Body of pancreas (tissue), 4 donors: ENCODE data around the gene CADM1. TPM values are rescaled to one million over a fixed set of nuclear protein-coding genes. Genes with fewer than 3 reads are reported as not detected.

Experiments used
- ATAC-seq: fragments of 150-250 bp; one replicate; pipeline ENCODE4 v1.9.1; 2016
- DNase-seq, 4 donors: peaks; one replicate each; pipeline ENCODE4 v3.0.0-alpha.2; 2019
- H3K27ac ChIP-seq, 4 donors: fragments of 200-600 bp; sonication (generic); 1 replicate in 3 of 4; 2 replicates in 1 of 4; pipeline versions ENCODE4 v1.5.1 to v1.6.1; 2016 to 2019; ENCODE audit warnings: mild to moderate bottlenecking in 1 of 4, mixed read lengths in 1 of 4, moderate library complexity in 1 of 4
- H3K27me3 ChIP-seq, 2 donors: fragments of 200-600 bp; sonication (generic); one replicate each; pipeline ENCODE4 v1.6.0; 2016; ENCODE audit warnings: mild to moderate bottlenecking in 1 of 2
- H3K36me3 ChIP-seq, 2 donors: fragments of 200-600 bp; sonication (generic); replicated peaks in 1 of 2; 2 replicates each; pipeline ENCODE4 v1.5.1; 2016; ENCODE audit warnings: low read depth in 2 of 2; ENCODE audit not compliant: insufficient read depth in 1 of 2
- H3K4me1 ChIP-seq: fragments of 200-600 bp; sonication (generic); one replicate; pipeline ENCODE4 v1.6.0; 2016
- H3K4me3 ChIP-seq, 2 donors: fragments of 200-600 bp; sonication (generic); 1 replicate in 1 of 2; 2 replicates in 1 of 2; pipeline ENCODE4 v1.5.1; 2016 to 2019
- H3K9me3 ChIP-seq, 3 donors: fragments of 200-600 bp; sonication (generic); 1 replicate in 2 of 3; 2 replicates in 1 of 3; pipeline ENCODE4 v1.5.1; 2016
- POLR2A ChIP-seq, 3 donors: fragments of 450-650 bp; IDR thresholded peaks; one replicate each; pipeline ENCODE4 v1.6.1; 2016; ENCODE audit warnings: antibody characterized with exemption in 3 of 3, mild to moderate bottlenecking in 2 of 3
- WGBS, 2 donors: methylation state at CpG; one replicate each; pipeline ENCODE4 v1.1.5; 2017; 5-methylcytosine and 5-hydroxymethylcytosine counted together
- intact Hi-C: fragments of 100-400 bp; cut with DNase I; formaldehyde crosslinking; loops from one replicate; pipeline ENCODE4 v1.15.1; 2023
- total RNA-seq, 2 donors: library from RNA; depleted of rRNA; stranded (reverse); fragments of >200 nt; gene quantifications; one replicate each; pipeline ENCODE4 v1.1.0, GENCODE V29; 2016
- TF ChIP-seq, protein P1 (sequence below), 7 experiments: fragments of 450-650 bp in 4 of 7; fragments of 200-600 bp in 3 of 7; sonication (generic) in 3 of 7; IDR thresholded peaks; one replicate each; pipeline ENCODE4 v1.5.1; 2016 to 2019; ENCODE audit warnings: antibody characterized with exemption in 7 of 7

CADM1 gene
- total RNA-seq, 2 donors from 2014 or later, result 12.5 to 13.7 TPM

DNA sequence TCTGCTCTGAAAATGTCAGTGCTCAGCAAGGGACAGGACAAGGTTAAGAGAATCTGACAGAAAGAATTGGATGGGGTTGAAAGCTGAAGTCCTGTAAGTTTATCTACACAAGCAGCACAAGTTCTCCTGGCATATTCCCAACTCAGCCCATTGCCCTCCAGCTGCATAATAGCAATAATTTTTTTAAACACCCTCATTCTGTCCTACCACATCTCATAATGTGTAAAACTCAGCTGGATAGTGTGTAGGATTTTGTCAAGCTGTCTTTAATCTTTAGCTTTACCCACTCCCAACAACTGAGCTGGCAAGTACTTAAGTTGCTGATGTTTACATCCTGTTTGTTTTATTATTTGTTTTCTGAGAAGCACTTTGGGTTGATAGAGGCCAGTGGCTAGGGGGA lies 158.9 kb downstream of the CADM1 start:
- Histone ChIP-seq H3K36me3 (no peaks in the 10 kb centered on the region), H3K9me3 (no peaks in the 10 kb centered on the region), H3K27ac (no peak overlapping the region), H3K4me3 (no peak overlapping the region), H3K4me1 (no peaks in the 10 kb centered on the region), H3K27me3 (no peaks in the 10 kb centered on the region)
- intact Hi-C loops, result no loop called here
- ATAC-seq (no peak), DNase-seq (no peak)
- TF ChIP-seq, protein P1, sequence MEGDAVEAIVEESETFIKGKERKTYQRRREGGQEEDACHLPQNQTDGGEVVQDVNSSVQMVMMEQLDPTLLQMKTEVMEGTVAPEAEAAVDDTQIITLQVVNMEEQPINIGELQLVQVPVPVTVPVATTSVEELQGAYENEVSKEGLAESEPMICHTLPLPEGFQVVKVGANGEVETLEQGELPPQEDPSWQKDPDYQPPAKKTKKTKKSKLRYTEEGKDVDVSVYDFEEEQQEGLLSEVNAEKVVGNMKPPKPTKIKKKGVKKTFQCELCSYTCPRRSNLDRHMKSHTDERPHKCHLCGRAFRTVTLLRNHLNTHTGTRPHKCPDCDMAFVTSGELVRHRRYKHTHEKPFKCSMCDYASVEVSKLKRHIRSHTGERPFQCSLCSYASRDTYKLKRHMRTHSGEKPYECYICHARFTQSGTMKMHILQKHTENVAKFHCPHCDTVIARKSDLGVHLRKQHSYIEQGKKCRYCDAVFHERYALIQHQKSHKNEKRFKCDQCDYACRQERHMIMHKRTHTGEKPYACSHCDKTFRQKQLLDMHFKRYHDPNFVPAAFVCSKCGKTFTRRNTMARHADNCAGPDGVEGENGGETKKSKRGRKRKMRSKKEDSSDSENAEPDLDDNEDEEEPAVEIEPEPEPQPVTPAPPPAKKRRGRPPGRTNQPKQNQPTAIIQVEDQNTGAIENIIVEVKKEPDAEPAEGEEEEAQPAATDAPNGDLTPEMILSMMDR (IDR thresholded peaks at IDR 0.05), result no peak
- TF ChIP-seq POLR2A (IDR thresholded peaks at IDR 0.05), result no peak

DNA sequence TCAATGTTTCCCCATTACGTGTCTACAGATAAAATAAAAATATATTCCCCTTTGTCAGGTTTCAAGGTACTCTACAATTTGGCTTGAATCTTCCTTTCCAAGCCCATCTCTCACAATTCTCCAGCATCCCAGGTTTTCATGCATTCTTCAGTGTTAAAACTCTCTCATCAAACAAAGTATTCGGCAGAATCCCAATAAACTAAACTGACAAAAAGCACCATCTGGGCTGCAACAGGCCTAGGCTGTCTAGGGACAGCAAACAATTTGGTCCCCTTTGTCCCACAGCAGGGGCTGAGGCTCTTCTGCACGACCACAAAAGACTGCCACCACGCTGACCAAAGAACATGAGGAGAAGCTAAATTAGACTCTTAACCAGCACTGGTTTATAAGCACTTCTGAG lies 159.4 kb downstream of the CADM1 start:
- WGBS, 2 donors, result 54 to 65% methylated on average over 4 of the region's 4 CpGs
- intact Hi-C loops, result no loop called here
- H3K36me3 ChIP-seq, result no peaks in the 10 kb centered on the region
- no peaks in the 10 kb centered on the region for H3K9me3 ChIP-seq
- TF ChIP-seq, protein P1 (IDR thresholded peaks at IDR 0.05), result no peak
- no peaks in the 10 kb centered on the region for H3K27me3 ChIP-seq
- no peaks in the 10 kb centered on the region for H3K4me1 ChIP-seq
- ATAC-seq (no peak), DNase-seq (no peak)
- H3K4me3 ChIP-seq, result no peak overlapping the region
- H3K27ac ChIP-seq, result no peak overlapping the region

DNA sequence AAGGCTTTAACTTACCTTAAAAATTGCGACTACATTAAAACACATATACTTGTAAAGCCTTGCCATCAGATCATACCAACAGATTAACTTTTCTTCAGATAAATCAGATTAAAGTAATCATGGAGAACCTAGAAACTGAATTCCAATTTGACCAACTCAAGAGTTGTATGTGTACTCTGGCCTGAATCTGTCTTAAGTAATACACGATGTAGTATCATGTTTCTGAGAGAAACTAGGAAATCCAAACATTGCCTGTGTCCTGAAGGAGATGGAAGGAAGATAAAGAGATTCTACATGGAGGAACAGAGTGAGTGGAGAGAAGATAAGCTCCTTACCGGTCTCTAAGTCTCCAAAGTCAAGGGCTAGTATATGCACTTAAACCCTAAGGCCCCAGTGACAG lies 162.1 kb downstream of the CADM1 start:
- H3K4me3 ChIP-seq, result no peak overlapping the region
- H3K27ac ChIP-seq, result no peak overlapping the region
- no peaks in the 10 kb centered on the region for H3K27me3 ChIP-seq
- no peaks in the 10 kb centered on the region for H3K4me1 ChIP-seq
- ATAC-seq (no peak), DNase-seq (no peak)
- intact Hi-C loops, result no loop called here
- H3K9me3 ChIP-seq, result no peaks in the 10 kb centered on the region
- WGBS, 2 donors, result 79 to 84% methylated on average over 3 of the region's 3 CpGs
- H3K36me3 ChIP-seq, result no peaks in the 10 kb centered on the region
- TF ChIP-seq, protein P1 (IDR thresholded peaks at IDR 0.05), result no peak
- no peak for TF ChIP-seq POLR2A (IDR thresholded peaks at IDR 0.05)

DNA sequence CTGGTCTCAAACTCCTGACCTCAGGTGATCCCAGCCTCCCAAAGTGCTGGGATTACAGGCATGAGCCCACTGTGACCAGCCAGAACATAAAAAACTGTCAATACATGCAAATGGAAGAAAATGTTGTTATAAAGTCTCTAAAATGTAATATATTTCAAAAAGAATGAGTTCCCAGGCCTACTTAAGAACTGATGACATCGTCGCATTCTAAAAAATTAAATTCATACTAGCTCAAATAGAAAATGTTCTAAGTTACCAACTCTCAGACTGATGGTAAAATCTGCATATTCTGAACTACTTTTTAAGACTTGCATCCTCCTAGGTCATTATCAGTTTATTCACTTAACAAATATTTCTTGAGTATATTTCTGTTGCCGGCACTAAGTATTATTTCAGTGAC lies 163.3 kb downstream of the CADM1 start:
- H3K4me3 ChIP-seq, result no peak overlapping the region
- no peaks in the 10 kb centered on the region for H3K36me3 ChIP-seq
- H3K4me1 ChIP-seq, result no peaks in the 10 kb centered on the region
- no peaks in the 10 kb centered on the region for H3K9me3 ChIP-seq
- intact Hi-C loops, result no loop called here
- no peaks in the 10 kb centered on the region for H3K27me3 ChIP-seq
- DNase-seq (no peak), ATAC-seq (no peak)
- TF ChIP-seq, protein P1 (IDR thresholded peaks at IDR 0.05), result no peak
- TF ChIP-seq POLR2A (IDR thresholded peaks at IDR 0.05), result no peak
- WGBS, 2 donors, result 90 to 93% methylated on average over 3 of the region's 3 CpGs
- H3K27ac ChIP-seq, result no peak overlapping the region

DNA sequence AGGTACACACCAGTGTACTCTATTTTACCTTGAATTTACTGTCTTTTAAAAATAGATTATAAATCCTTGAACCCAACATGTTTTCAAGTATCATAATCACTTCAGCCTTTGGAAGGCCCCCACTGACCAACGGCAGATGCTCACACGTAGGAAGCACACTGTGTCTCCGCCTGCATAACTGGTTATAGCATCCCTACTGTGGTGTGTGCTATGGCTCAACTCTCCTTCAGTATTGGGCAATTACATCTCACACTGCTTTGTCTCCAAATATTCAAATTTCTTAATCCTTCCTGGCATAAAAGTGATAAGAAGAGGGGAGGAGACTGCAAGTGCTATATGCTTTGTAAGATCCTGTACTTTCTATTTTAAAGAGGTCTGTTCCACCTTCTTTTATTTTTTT lies 165.7 kb downstream of the CADM1 start:
- Histone ChIP-seq H3K27me3 (no peaks in the 10 kb centered on the region), H3K27ac (no peak overlapping the region), H3K4me3 (no peak overlapping the region), H3K36me3 (no peaks in the 10 kb centered on the region), H3K9me3 (no peaks in the 10 kb centered on the region), H3K4me1 (no peaks in the 10 kb centered on the region)
- TF ChIP-seq, protein P1 (IDR thresholded peaks at IDR 0.05), result no peak
- TF ChIP-seq POLR2A (IDR thresholded peaks at IDR 0.05), result no peak
- ATAC-seq (no peak), DNase-seq (no peak)
- WGBS, 2 donors, result 53 to 67% methylated on average over 3 of the region's 3 CpGs
- intact Hi-C loops, result no loop called here
